Memory B cell (primary cell): Measurements from ENCODE around the gene TMEM37.

ENCODE experiments used
- ATAC-seq: fragments of 150-1000 bp; cut with Tn5 transposase; 2 replicates; pipeline ENCODE4 v1.10.0; 2021; ENCODE audit warnings: low read depth, mild to moderate bottlenecking, moderate library complexity
- DNase-seq, 2 donors: peaks; one replicate each; pipeline ENCODE4 v3.0.0; 2022; ENCODE audit warnings: low spot score in 2 of 2
- H3K27ac Mint-ChIP-seq: one replicate; pipeline ENCODE4 v1.8.0; 2022; ENCODE audit warnings: mild to moderate bottlenecking, moderate library complexity, mixed read lengths
- H3K27me3 Mint-ChIP-seq: one replicate; pipeline ENCODE4 v1.8.0; 2022; ENCODE audit warnings: mixed read lengths
- H3K36me3 Mint-ChIP-seq: one replicate; pipeline ENCODE4 v1.8.0; 2022; ENCODE audit warnings: mild to moderate bottlenecking, mixed read lengths
- H3K4me1 Mint-ChIP-seq: one replicate; pipeline ENCODE4 v1.8.0; 2022; ENCODE audit warnings: mixed read lengths
- H3K4me3 Mint-ChIP-seq: one replicate; pipeline ENCODE4 v1.8.0; 2022; ENCODE audit warnings: mild to moderate bottlenecking, moderate library complexity, mixed read lengths
- H3K9me3 Mint-ChIP-seq: one replicate; pipeline ENCODE4 v1.8.0; 2022; ENCODE audit warnings: mixed read lengths

TMEM37 gene

DNA sequence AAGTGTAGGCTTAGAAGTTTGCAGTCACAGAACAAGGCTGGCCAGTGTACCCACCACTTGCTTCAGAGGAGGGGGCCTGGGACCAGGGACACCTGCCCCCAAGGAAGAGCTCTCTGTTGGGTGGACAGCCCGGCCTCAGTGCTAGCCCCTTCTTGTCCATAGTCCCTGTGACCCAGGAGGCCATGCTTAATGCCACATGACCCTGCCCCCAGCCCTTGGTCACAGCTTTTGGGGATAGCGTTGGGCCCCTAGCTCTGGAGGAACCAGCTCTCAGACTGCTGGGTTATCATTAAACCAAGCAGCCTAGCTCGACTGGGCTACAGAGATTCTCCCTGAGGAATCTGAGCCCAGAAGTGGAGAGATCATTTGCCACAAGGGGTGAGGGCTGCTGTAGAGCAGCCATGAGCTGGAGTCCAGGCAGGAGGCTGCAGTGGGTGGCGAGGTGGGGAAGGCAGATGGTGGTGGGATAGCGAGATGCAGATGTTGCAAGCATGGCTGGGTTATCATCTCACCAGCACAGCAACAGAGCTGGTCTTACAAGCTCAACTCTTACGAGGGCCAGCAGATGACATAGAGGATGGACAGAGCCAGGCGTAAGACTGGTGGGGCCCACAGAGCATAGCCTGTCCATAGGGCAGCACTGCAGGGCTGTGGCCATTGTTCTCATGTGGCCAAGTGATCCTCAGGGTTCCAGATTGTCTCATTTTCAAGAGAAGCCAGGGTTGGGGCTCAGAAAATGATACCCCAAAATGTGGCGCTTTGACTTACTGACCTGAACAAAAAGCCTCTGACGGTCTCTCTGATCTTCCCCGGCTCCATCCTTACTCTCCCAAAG, 7.2 kb upstream of the TMEM37 start:
- peaks cover 42% of the 10 kb centered on the region for H3K27me3 Mint-ChIP-seq
- DNase-seq (no peak), ATAC-seq (no peak)
- H3K4me1 Mint-ChIP-seq, result no peaks in the 10 kb centered on the region
- H3K36me3 Mint-ChIP-seq, result peaks cover 3% of the 10 kb centered on the region
- peaks cover 6% of the 10 kb centered on the region for H3K9me3 Mint-ChIP-seq
- no peak overlapping the region for H3K27ac Mint-ChIP-seq
- no peak overlapping the region for H3K4me3 Mint-ChIP-seq

DNA sequence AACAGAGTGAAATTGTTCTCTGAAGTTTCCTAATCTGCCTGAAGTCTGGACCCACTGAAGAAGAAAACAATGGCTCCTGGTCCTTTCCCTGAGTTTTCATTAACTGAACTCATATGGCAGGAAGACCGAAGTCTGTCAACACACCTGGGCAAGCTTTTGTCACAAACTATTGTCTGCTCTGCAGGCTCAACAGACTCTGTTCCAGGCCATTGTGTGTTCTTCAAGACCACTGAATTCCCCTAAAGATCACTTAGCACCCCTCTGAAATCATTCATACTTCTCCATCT, 6.6 kb upstream of the TMEM37 start:
- H3K27me3 Mint-ChIP-seq, result peaks cover 43% of the 10 kb centered on the region
- H3K4me1 Mint-ChIP-seq, result peaks cover 3% of the 10 kb centered on the region
- H3K4me3 Mint-ChIP-seq, result no peak overlapping the region
- H3K36me3 Mint-ChIP-seq, result peaks cover 3% of the 10 kb centered on the region
- no peak overlapping the region for H3K27ac Mint-ChIP-seq
- no peak for DNase-seq
- H3K9me3 Mint-ChIP-seq, result peaks cover 6% of the 10 kb centered on the region
- no peak for ATAC-seq

DNA sequence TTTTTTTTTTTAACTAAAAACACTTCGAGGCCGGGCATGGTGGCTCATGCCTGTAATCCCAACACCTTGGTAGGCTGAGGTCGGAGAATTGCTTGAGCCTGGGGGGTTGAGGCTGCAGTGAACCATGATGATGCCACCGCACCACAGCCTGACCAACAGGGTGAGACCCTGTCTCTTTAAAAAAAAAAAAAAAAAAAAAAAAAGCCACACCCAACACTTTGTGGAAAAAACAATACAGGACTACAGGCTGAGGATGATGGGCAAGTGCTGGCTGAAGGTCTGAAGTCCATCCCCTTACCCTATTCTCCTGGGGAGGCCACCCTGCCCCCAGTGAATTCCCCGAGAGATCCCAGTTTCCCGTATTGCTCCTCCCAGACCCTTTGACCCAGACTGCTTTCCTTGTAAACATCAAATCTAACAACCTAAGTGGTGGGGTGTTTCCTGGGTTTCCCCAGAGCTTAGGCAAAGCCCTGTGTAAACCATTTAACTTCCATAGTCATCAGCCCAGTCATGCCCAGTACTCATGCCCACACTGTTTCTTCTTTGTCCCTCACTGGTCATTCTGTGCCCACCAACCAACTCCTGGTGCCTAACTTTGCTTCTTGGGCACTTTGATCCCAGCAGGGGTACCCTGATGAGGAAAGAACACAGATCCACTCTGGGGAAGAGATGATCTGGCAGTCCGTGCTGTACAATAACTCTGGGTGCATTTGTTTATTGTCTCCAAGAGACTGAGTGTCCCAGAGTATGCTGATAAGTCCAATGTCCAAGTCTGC, 5.8 kb upstream of the TMEM37 start:
- DNase-seq, result no peak
- Mint-ChIP-seq H3K27me3 (peaks cover 44% of the 10 kb centered on the region), H3K4me3 (no peak overlapping the region), H3K9me3 (peaks cover 6% of the 10 kb centered on the region), H3K4me1 (peaks cover 3% of the 10 kb centered on the region), H3K36me3 (peaks cover 3% of the 10 kb centered on the region), H3K27ac (no peak overlapping the region)
- no peak for ATAC-seq

DNA sequence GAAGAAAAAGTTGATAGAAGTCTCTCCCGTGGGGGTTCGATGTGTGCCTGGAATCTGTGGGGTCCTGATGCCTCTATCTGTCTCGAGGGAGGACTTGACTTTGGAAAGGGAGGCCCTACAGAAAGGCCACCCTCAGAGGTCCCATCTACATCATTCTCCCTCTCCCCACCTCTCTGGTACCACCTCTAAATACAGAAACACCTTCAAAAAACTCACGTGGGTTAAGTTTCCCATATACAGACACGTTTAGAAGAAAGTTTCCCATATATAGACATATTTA, 5.3 kb upstream of the TMEM37 start:
- DNase-seq (no peak), ATAC-seq (no peak)
- no peak overlapping the region for H3K4me3 Mint-ChIP-seq
- peaks cover 3% of the 10 kb centered on the region for H3K4me1 Mint-ChIP-seq
- H3K27ac Mint-ChIP-seq, result no peak overlapping the region
- H3K27me3 Mint-ChIP-seq, result peaks cover 44% of the 10 kb centered on the region
- H3K9me3 Mint-ChIP-seq, result peaks cover 6% of the 10 kb centered on the region
- H3K36me3 Mint-ChIP-seq, result peaks cover 3% of the 10 kb centered on the region

DNA sequence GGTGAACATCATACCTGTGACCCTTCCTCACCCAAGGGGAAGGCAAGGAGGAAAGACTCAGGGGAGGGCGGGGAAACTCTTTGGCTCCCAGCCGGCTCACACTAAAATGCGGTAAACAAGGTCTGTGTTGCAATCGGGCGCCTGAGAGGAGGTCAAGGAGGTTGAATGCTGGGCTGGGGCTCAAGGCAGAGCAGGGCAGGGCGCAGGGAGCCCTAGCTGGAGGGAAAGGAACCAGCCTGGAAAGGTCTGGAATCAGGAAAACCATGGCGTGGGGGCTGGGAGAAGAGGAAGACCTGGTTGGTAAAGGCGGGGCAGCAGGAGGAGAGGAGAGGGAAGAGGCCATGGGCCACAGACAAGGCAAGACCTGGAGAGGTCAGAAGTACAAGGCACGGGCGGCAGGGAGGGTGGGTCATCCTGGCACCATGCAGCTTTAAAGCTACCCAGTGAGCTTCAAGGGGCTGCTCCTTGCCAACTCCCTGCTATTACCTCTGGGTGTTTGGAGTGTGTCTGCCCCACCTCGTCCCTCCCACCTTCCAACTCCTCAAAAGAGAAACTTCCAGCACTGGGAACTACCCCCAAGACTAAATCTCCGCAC, 4.8 kb upstream of the TMEM37 start:
- peaks cover 1% of the 10 kb centered on the region for H3K9me3 Mint-ChIP-seq
- DNase-seq (no peak), ATAC-seq (no peak)
- H3K36me3 Mint-ChIP-seq, result peaks cover 1% of the 10 kb centered on the region
- no peak overlapping the region for H3K27ac Mint-ChIP-seq
- H3K4me3 Mint-ChIP-seq, result no peak overlapping the region
- peaks cover 40% of the 10 kb centered on the region for H3K27me3 Mint-ChIP-seq
- H3K4me1 Mint-ChIP-seq, result peaks cover 3% of the 10 kb centered on the region

DNA sequence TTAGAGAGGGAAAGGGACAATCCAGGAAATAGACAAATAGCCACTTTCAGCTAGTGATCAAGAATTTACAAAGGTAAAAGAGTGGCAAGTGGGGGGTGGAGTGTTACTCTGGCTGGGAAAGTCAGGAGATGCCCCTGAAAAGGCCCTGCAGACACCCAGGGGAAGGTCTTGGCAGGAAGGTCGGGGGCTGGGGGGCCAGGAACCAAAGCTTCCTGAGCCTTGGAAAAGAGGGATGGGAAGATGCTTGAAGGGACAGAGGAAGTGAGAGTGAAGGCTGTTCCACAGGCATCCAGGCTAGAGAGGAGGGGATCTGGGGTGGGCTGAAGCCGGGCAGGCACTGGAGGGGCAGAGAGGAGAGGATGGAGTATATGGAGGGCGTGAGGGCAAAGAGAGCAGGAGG, 3.9 kb upstream of the TMEM37 start:
- ATAC-seq (no peak), DNase-seq (no peak)
- H3K4me3 Mint-ChIP-seq, result no peak overlapping the region
- no peaks in the 10 kb centered on the region for H3K36me3 Mint-ChIP-seq
- peaks cover 7% of the 10 kb centered on the region for H3K4me1 Mint-ChIP-seq
- peaks cover 39% of the 10 kb centered on the region for H3K27me3 Mint-ChIP-seq
- no peak overlapping the region for H3K27ac Mint-ChIP-seq
- H3K9me3 Mint-ChIP-seq, result no peaks in the 10 kb centered on the region

DNA sequence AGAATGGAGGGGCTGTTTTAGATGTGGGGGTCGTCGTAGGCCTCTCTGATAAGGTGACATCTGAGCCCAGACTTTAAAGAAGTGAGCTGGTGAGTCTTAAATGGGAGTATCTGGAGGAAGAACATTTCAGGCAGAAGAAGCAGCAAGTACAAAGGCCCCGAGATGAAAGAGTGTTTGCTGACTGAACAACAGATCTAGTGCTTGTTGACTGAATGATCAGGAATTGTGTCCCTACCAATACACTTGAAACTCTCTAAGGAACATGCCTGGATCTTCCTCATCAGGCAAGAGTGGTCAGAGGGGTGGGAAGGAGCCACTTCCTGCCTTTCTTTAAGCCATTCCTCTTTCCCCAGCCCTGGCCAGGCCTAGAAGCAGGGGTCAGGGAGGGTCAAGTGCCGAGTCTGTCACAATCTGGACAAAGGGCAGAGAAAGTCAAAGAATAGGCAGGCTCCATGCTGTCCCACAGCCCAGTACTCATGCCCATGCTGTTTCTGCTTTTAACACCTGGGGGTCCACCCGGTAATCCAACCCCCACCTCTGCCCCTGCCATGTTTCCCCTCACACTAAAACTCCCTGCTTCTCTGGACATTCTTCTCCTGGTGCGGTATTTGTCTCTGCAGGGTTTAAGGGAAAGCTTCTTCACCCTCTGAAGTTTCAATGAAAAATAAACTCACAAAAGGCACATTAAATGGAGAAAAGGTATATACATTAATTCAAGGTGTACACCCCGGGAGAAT, 3.0 kb upstream of the TMEM37 start:
- H3K4me1 Mint-ChIP-seq, result peaks cover 7% of the 10 kb centered on the region
- peaks cover 39% of the 10 kb centered on the region for H3K27me3 Mint-ChIP-seq
- no peak for DNase-seq
- H3K36me3 Mint-ChIP-seq, result no peaks in the 10 kb centered on the region
- no peak overlapping the region for H3K27ac Mint-ChIP-seq
- H3K4me3 Mint-ChIP-seq, result no peak overlapping the region
- no peaks in the 10 kb centered on the region for H3K9me3 Mint-ChIP-seq
- ATAC-seq, result no peak

DNA sequence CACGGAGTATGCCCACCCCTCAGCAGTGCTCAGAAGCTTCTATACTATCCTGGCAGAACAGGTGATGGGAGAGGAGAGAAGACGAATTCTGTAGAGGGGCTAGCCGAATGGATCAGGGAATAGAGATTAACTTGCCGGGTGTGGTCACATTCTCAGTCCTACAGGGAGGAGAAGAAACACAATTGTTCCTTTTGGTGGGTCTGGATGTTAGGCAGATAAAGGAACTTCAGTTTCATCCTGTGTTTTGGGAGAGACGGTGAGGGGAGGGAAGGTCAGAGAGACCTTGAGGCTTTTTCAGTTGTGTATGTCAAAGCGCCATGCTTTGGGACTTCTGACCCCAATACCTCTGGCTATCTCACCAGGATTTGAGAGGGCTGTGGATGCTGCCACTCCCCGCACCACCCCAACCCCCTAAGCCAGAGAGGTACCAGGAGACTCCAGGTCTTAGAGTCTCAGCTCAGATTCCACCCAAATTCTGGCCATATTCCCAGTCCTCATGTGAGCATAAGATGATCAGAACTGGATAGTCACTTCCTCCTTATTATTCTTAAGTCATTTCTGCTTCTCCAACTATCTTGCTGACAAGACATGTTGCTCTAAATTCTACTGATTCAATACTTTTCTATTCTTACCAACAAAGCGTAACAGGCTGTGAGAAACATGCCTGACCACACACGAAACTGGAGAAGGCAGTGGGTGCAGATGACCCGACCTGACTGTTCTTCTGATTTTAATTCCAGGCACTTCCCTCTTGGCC, 2.3 kb upstream of the TMEM37 start:
- H3K27me3 Mint-ChIP-seq, result peaks cover 37% of the 10 kb centered on the region
- no peak overlapping the region for H3K27ac Mint-ChIP-seq
- peaks cover 7% of the 10 kb centered on the region for H3K4me1 Mint-ChIP-seq
- DNase-seq, result no peak
- H3K9me3 Mint-ChIP-seq, result no peaks in the 10 kb centered on the region
- no peak for ATAC-seq
- H3K4me3 Mint-ChIP-seq, result no peak overlapping the region
- H3K36me3 Mint-ChIP-seq, result no peaks in the 10 kb centered on the region

DNA sequence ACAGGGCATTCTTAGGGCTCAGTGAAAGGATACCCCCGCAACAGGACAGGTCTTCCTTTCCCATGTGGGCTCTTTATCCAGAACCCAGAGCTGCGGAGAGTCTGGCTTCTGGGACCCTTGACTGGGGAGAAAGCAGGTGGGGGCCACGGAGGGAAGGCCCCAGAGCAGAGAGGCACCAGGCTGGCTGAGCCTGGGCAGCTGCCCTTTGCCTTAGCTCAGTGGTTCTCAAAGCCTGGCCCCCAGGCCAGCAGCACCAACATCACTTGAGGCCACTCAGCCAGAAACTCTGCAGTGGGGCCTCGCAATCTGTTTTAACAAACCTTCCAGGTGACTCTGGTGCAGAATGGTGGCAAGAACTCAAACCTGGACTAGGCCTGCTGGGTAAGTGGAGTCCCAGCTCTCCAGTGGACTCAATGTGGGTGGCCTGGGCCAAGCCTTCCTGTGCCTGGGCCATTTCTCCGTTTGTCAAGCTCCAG, 1.6 kb upstream of the TMEM37 start:
- ATAC-seq, result no peak
- Mint-ChIP-seq H3K4me1 (peaks cover 7% of the 10 kb centered on the region), H3K4me3 (peak overlapping the region; percentile 50), H3K27ac (no peak overlapping the region), H3K27me3 (peaks cover 37% of the 10 kb centered on the region), H3K9me3 (no peaks in the 10 kb centered on the region), H3K36me3 (no peaks in the 10 kb centered on the region)
- no peak for DNase-seq

DNA sequence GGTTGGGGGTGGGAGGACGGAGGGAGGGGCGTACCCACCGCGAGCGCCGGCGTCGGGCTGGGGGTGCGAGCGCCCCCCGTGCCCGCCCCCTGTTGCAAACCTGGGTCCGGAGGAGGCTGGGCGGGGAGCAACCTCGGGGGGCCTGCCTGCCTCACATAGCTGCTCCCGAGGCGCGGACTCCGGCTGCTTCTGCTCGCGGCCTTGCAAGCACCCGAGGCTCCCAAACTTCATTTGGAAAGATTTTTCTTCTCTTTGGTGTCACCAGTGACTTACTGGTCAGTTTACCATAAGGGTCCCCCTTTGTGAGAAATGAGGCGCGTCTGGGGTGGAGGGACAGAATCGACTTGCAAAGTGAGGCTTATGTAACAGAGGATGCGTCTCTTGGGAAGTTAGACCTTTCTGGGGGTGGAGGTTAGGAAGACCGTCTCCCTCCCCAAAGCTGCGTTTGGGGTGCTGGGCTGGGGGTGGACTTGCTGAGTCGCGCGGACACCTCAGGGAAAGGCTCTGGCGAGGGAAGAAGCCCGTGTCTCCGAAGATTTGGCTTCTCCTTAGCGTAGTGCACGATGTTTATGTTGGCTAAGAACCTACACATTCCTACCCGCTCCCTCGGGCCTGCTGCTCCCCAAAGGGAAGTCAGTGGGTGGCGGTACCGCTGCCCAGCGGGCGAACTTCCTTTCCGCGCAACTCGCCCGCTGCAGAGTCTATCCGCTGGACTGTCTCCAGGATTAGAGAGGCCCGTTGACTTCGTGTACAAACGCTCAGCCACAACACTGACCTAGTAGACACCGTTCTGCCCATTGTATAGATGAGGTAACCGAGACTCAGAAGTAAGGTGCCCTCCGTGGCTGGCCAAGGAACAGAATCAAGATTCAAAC, 559 bp downstream of the TMEM37 start:
- H3K27me3 Mint-ChIP-seq, result peaks cover 33% of the 10 kb centered on the region
- peak overlapping the region; percentile 56 for H3K4me3 Mint-ChIP-seq
- no peak overlapping the region for H3K27ac Mint-ChIP-seq
- ATAC-seq, result no peak
- H3K9me3 Mint-ChIP-seq, result no peaks in the 10 kb centered on the region
- DNase-seq, result no peak
- H3K4me1 Mint-ChIP-seq, result peaks cover 7% of the 10 kb centered on the region
- H3K36me3 Mint-ChIP-seq, result no peaks in the 10 kb centered on the region

DNA sequence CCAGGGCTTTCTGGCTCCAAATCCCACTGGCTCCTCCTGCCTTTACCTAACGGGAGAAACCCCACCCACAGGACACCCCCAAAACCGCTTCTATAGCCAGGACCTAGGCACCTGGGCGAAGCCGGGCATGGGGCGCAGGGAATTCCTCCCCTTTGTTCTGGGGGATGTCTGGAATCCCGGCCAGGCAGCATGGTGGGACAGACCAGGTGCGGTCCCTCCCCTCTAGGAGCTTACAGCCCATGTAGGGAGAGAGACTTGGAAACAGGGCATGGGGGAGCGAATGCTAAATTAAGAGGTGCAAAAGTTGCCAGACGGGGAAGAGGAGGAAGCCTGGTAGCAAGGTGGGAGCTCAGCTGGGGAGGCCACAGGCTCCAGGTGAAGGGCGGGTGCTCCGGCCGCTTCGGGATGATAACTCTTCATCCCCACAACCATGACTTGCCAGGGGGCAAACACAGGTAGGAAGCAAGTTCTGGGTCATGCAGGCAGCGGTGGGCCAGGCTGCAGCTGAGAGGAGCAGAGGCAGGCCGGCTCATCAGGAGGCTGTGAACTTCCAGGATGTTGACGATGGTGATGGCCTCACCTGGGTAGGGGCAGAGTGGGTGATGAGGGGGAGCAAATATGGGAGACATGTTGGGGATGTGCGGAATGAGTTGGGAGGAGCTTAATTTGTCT, 1.3 kb downstream of the TMEM37 start:
- Mint-ChIP-seq H3K27ac (no peak overlapping the region), H3K27me3 (peaks cover 25% of the 10 kb centered on the region), H3K9me3 (no peaks in the 10 kb centered on the region), H3K4me1 (peaks cover 7% of the 10 kb centered on the region), H3K36me3 (no peaks in the 10 kb centered on the region), H3K4me3 (no peak overlapping the region)
- DNase-seq, result no peak
- no peak for ATAC-seq

DNA sequence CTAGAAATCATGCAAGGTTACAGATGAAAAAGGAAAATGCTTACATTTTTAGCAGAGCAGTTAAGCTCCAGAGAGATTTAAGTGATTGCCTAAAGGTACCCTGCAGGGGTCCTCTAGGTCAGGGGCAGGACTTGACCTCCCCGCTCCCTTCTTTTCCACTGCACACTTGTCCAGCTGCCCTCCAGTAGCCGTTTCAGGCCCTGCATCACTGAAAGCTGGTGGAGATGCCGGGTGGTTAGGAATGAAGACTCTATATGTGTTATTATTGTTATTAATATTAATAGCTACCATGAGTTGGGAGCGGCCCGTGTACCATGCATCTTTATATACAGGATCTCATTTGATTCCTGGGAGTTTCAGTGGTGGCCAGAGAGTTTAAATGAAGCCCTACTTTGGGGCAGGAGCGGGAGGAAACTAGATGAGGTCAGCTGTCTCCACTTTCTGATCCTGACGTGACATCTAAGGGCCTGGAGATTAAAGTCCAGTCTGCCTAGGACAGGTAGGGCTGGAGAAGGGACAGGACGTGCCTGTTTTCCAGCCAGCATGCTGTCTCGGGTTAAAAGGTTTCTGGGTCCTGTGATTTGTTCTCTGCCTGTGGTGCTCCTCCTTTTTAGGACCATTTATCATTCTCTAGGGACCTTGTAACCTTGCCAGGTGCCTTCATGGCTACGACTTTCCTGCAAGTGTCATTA, 2.1 kb downstream of the TMEM37 start:
- DNase-seq, result no peak
- H3K9me3 Mint-ChIP-seq, result no peaks in the 10 kb centered on the region
- no peak for ATAC-seq
- peaks cover 21% of the 10 kb centered on the region for H3K27me3 Mint-ChIP-seq
- H3K36me3 Mint-ChIP-seq, result no peaks in the 10 kb centered on the region
- H3K4me3 Mint-ChIP-seq, result no peak overlapping the region
- H3K27ac Mint-ChIP-seq, result no peak overlapping the region
- H3K4me1 Mint-ChIP-seq, result peaks cover 7% of the 10 kb centered on the region
